ENCODE measurements around the gene TBC1D7.

- TF ChIP-seq CTCF (IDR thresholded peaks at IDR 0.05; ENCODE audit: poor library complexity, severe bottlenecking) (no peak), RAD21 (conservative IDR thresholded peaks at IDR 0.05) (no peak), EP300 (conservative IDR thresholded peaks at IDR 0.05; ENCODE audit: poor library complexity, severe bottlenecking) (no peak), POLR2AphosphoS5 (IDR thresholded peaks at IDR 0.05) (no peak), REST (IDR thresholded peaks at IDR 0.05; ENCODE audit: borderline replicate concordance) (no peak), EZH2 (IDR thresholded peaks at IDR 0.05; ENCODE audit: borderline replicate concordance, insufficient read depth, low read length, poor library complexity, severe bottlenecking) (no peak), SMC3 (conservative IDR thresholded peaks at IDR 0.05; ENCODE audit: poor library complexity) (no peak), TAF1 (IDR thresholded peaks at IDR 0.05; ENCODE audit: low read depth) (no peak)
Measured at GRCh38 chr6:13260101-13260598, 68.2 kb downstream of the TBC1D7 start.
